Muscle of leg (tissue), 11 donors: Measurements from ENCODE around the gene PTER. TPM values are rescaled to one million over a fixed set of nuclear protein-coding genes. Genes with fewer than 3 reads are reported as not detected.

Source experiments
- DNase-seq: peaks from one replicate; pipeline ENCODE4 v3.0.0; 2013
- H3K27ac ChIP-seq: one replicate; pipeline ENCODE4 v1.5.1; 2013; ENCODE audit warnings: mild to moderate bottlenecking, low read length, control low read depth
- H3K27me3 ChIP-seq: one replicate; pipeline ENCODE4 v1.6.1; 2013; ENCODE audit warnings: low read length; ENCODE audit not compliant: control insufficient read depth, insufficient read depth
- H3K36me3 ChIP-seq: one replicate; pipeline ENCODE4 v1.6.1; 2013; ENCODE audit warnings: low read length; ENCODE audit not compliant: control insufficient read depth, insufficient read depth
- H3K4me1 ChIP-seq: one replicate; pipeline ENCODE4 v1.6.1; 2013; ENCODE audit warnings: low read length; ENCODE audit not compliant: control insufficient read depth, insufficient read depth
- H3K4me3 ChIP-seq: one replicate; pipeline ENCODE4 v1.5.1; 2013; ENCODE audit warnings: low read length, control low read depth
- H3K9me3 ChIP-seq: replicated peaks from 2 replicates; pipeline ENCODE4 v1.6.1; 2013; ENCODE audit warnings: low read depth, low read length; ENCODE audit not compliant: control insufficient read depth
- WGBS: methylation state at CpG from one replicate; pipeline ENCODE4 v1.1.5; 2013; ENCODE audit warnings: missing lambda C conversion rate; ENCODE audit not compliant: insufficient coverage; 5-methylcytosine and 5-hydroxymethylcytosine counted together
- polyA plus RNA-seq, 8 donors: library from polyadenylated mRNA; unstranded; fragments of 120-200 nt; gene quantifications; one replicate each; pipeline versions ENCODE4 v1.2.1 to v1.2.3, GENCODE V29; 2013; ENCODE audit warnings: inconsistent platforms in 1 of 8, low replicate concordance in 1 of 8; ENCODE audit not compliant: insufficient read length in 8 of 8, insufficient read depth in 1 of 8
- total RNA-seq: library from RNA; stranded (reverse); fragments of 120-200 nt; gene quantifications from one replicate; pipeline ENCODE4 v1.2.4, GENCODE V29; 2013

PTER gene
- total and polyA plus RNA-seq, 9 donors, result 5.6 to 8.2 (median 7.2) TPM

DNA sequence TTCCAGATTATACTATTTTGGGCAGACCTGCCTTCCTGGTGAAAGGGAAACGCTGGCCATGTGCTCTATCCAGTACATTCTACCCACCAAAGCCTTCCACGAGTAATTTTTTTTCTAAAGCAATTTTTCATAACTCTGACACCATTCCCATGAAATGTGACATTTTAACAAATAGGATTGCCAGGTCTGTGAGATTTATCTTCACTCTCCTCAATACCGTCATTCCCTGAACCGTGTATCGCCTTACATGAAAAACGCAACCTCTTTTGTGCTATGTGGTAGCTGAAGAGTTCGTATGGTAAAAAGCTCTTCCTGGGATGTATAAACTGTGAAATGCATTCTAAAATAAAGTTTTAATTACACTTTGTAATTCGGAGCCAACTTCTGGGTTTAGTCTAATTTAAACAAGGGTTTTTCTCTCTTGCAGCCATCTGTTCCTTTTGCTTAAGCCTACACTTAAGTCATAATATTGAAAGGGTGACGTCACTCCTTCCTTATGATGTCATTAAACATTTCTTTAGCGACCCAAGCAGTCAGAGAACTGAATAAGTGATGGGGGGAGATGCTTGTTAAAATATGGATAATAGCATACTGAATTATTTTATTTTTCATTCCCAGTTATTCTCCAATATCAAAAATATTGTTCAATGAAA is 57.2 kb downstream of the PTER start:
- no CpG with 5 or more reads among the region's 10 CpGs for WGBS

GRCh38 chr10:16497911-16498310 is 61.1 kb downstream of the PTER start:
- Histone ChIP-seq H3K9me3 (no peaks in the 10 kb centered on the region), H3K36me3 (no peaks in the 10 kb centered on the region), H3K4me3 (no peak overlapping the region), H3K4me1 (no peaks in the 10 kb centered on the region), H3K27ac (no peak overlapping the region), H3K27me3 (no peaks in the 10 kb centered on the region)
- WGBS, result 73% methylated on average over 2 of the region's 4 CpGs
- no peak for DNase-seq

More for the DNA sequence above, 57.2 kb downstream of the PTER start:
- no peak overlapping the region for H3K27ac ChIP-seq
- H3K4me3 ChIP-seq, result no peak overlapping the region
- H3K36me3 ChIP-seq, result no peaks in the 10 kb centered on the region
- DNase-seq, result no peak
- H3K9me3 ChIP-seq, result no peaks in the 10 kb centered on the region
- no peaks in the 10 kb centered on the region for H3K27me3 ChIP-seq
- no peaks in the 10 kb centered on the region for H3K4me1 ChIP-seq

- H3K4me3 ChIP-seq, result no peak overlapping the region
- no peak for DNase-seq
- H3K27ac ChIP-seq, result no peak overlapping the region
- WGBS, result no CpG with 5 or more reads among the region's 1 CpG
- H3K36me3 ChIP-seq, result no peaks in the 10 kb centered on the region
- no peaks in the 10 kb centered on the region for H3K4me1 ChIP-seq
- no peaks in the 10 kb centered on the region for H3K27me3 ChIP-seq
- H3K9me3 ChIP-seq, result no peaks in the 10 kb centered on the region
These were observed 68.4 kb downstream of the PTER start for GRCh38 chr10:16505161-16505560.

DNA sequence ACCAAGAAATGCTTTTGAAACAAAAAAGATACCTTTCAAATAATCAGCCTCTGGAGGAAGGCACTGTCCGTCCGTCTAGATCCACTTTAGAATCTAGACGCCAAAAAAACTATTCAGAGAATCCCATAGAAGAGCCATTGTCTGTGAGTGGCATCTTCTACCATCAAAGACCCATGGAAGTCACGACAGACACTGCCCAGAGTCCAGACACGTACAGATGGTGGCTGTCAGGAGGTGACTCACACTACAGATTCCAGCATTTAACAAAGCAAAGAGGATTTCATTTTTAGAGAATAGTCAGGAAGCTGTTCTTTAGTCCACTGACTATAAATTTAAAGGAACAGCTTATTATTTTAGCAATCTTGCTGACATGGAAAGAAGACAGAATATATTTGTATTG is 73.2 kb downstream of the PTER start:
- H3K4me1 ChIP-seq, result no peaks in the 10 kb centered on the region
- no peak for DNase-seq
- H3K36me3 ChIP-seq, result no peaks in the 10 kb centered on the region
- H3K9me3 ChIP-seq, result no peaks in the 10 kb centered on the region
- H3K27me3 ChIP-seq, result no peaks in the 10 kb centered on the region
- no peak overlapping the region for H3K27ac ChIP-seq
- 89% methylated on average over 3 of the region's 5 CpGs for WGBS
- no peak overlapping the region for H3K4me3 ChIP-seq

DNA sequence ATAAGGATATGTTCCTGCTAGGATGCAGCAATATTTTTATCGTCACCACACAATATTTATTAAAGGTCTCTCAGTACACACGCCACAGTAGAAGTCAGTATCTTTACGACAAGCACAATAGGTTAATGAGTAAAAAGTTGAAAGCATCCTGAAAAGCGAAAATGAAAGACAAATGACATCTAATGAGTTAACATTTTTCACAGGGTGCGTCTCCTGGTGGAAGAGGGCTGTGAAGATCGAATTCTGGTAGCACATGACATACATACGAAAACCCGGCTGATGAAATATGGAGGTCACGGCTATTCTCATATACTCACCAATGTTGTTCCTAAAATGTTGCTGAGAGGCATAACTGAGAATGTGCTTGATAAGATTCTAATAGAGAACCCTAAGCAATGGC is 74.0 kb downstream of the PTER start:
- Histone ChIP-seq H3K27me3 (no peaks in the 10 kb centered on the region), H3K9me3 (no peaks in the 10 kb centered on the region)
- no CpG with 5 or more reads among the region's 9 CpGs for WGBS

GRCh38 chr10:16518822-16519221 is 82.0 kb downstream of the PTER start:
- peaks cover 5% of the 10 kb centered on the region for H3K4me1 ChIP-seq
- no peak overlapping the region for H3K27ac ChIP-seq
- H3K4me3 ChIP-seq, result no peak overlapping the region
- WGBS, result no CpG with 5 or more reads among the region's 4 CpGs
- DNase-seq, result no peak
- peaks cover 44% of the 10 kb centered on the region for H3K27me3 ChIP-seq
- H3K9me3 ChIP-seq, result no peaks in the 10 kb centered on the region
- no peaks in the 10 kb centered on the region for H3K36me3 ChIP-seq

More for the DNA sequence above, 74.0 kb downstream of the PTER start:
- Histone ChIP-seq H3K4me3 (no peak overlapping the region), H3K27ac (no peak overlapping the region), H3K36me3 (no peaks in the 10 kb centered on the region), H3K4me1 (no peaks in the 10 kb centered on the region)
- DNase-seq, result no peak

- Histone ChIP-seq H3K9me3 (no peaks in the 10 kb centered on the region), H3K27ac (no peak overlapping the region), H3K36me3 (no peaks in the 10 kb centered on the region), H3K27me3 (peaks cover 48% of the 10 kb centered on the region), H3K4me1 (peaks cover 5% of the 10 kb centered on the region), H3K4me3 (no peak overlapping the region)
- no peak for DNase-seq
- WGBS, result 14% methylated on average over 24 of the region's 31 CpGs
These were observed 82.6 kb downstream of the PTER start for GRCh38 chr10:16519250-16519907.

DNA sequence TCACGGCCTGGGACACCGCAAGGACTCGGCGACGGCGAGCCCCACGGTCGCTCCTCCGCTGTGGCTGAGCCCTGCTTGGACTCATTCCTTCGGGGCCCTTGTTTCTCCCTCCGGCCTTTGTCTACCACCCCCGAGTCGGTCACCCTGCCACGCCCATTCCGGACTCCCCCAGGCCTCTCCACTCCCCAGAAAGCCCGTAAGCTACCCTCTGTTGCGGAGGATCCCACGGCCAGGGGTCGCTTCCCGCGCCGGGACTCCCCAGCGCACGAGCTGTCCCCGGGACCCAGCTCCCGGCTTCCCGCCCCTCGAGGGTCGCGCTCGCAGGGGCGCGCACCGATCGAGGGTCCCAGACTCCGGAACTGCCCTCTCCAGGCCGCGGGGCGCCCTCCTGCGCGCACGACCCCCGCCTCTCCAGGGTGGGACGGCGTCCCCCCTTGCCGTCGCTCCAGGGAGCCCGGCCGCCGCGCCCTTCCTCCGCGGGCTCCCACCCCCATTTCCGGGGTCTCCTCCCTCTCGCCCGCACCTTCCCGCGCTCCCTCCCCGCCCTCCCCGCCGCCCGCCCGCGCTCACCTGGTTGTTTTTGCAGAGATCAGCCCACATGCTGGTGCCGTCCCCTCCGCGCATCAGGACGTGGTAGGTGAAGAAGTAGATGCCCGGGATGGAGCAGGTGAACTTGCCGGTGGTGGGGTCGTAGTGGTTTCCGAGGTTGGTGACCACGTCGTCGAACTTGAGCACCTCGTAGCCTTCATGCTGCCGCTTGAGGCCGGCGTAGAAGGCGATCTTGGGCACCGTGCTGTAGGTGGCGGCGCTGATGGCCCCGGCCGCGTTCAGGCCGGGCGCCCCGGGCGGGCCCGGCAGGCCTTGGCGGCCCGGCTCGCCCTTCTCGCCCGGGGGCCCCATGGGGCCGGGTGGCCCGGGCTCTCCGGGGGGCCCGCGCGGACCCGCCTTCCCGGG is 83.4 kb downstream of the PTER start:
- H3K4me3 ChIP-seq, result no peak overlapping the region

DNA sequence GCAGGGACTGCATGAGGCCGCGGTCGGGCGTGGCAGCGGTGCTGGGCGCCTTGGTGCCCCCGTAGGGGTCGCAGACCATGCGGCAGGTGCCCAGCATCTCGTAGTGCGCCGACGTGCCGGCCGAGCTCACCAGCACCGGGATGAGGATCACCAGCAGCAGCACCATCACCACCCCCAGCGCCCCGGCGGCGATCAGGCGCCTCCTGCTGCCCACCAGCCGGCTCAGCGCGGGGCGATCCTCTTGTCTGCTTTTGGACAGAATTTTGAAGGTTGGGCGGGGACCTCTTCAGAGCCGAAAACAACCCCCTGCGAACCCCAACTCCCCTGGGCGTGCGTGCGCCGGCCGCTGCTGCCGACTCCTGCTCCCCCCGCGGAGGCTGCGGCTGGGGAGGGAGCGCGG is 84.1 kb downstream of the PTER start:
- peaks cover 52% of the 10 kb centered on the region for H3K27me3 ChIP-seq

More for the DNA sequence above, 83.4 kb downstream of the PTER start:
- Histone ChIP-seq H3K27ac (no peak overlapping the region), H3K27me3 (peaks cover 52% of the 10 kb centered on the region), H3K4me1 (peaks cover 5% of the 10 kb centered on the region), H3K9me3 (no peaks in the 10 kb centered on the region), H3K36me3 (no peaks in the 10 kb centered on the region)
- peak; percentile 3 for DNase-seq
- WGBS, result under 1% methylated on average over 92 of the region's 104 CpGs

More for the DNA sequence above, 84.1 kb downstream of the PTER start:
- WGBS, result 0% methylated on average over 34 of the region's 39 CpGs
- no peak overlapping the region for H3K27ac ChIP-seq
- H3K9me3 ChIP-seq, result no peaks in the 10 kb centered on the region
- peak overlapping the region; percentile 5 for H3K4me3 ChIP-seq
- DNase-seq, result peak; percentile 14
- H3K36me3 ChIP-seq, result no peaks in the 10 kb centered on the region
- peaks cover 5% of the 10 kb centered on the region for H3K4me1 ChIP-seq
